Activated naive CD4-positive, alpha-beta T cell treated with anti-CD3 and anti-CD28 coated beads, Interleukin-2, amount 50 U/mL, for 24 hours (primary cell): ENCODE data around the gene TRIM66.

Experiments
- H3K27ac Mint-ChIP-seq: one replicate; pipeline ENCODE4 v1.8.0; 2021; ENCODE audit warnings: mild to moderate bottlenecking, mixed read lengths
- H3K27me3 Mint-ChIP-seq: one replicate; pipeline ENCODE4 v1.8.0; 2021; ENCODE audit warnings: mixed read lengths
- H3K36me3 Mint-ChIP-seq: one replicate; pipeline ENCODE4 v1.8.0; 2021; ENCODE audit warnings: mixed read lengths
- H3K4me1 Mint-ChIP-seq: one replicate; pipeline ENCODE4 v1.8.0; 2021; ENCODE audit warnings: mixed read lengths
- H3K4me3 Mint-ChIP-seq: one replicate; pipeline ENCODE4 v1.8.0; 2021; ENCODE audit warnings: mild to moderate bottlenecking, mixed read lengths
- H3K9me3 Mint-ChIP-seq: one replicate; pipeline ENCODE4 v1.8.0; 2021; ENCODE audit warnings: mixed read lengths

The TRIM66 gene

GRCh38 chr11:8656291-8656690 is 26.2 kb downstream of the TRIM66 start:
- H3K9me3 Mint-ChIP-seq = no peaks in the 10 kb centered on the region
- H3K36me3 Mint-ChIP-seq = peaks cover 9% of the 10 kb centered on the region
- no peak overlapping the region for H3K27ac Mint-ChIP-seq
- no peaks in the 10 kb centered on the region for H3K4me1 Mint-ChIP-seq
- no peaks in the 10 kb centered on the region for H3K27me3 Mint-ChIP-seq
- H3K4me3 Mint-ChIP-seq = no peak overlapping the region

- Mint-ChIP-seq H3K27me3 (no peaks in the 10 kb centered on the region), H3K36me3 (peaks cover 11% of the 10 kb centered on the region), H3K9me3 (no peaks in the 10 kb centered on the region), H3K4me3 (no peak overlapping the region), H3K4me1 (no peaks in the 10 kb centered on the region), H3K27ac (no peak overlapping the region)
These were observed 28.0 kb downstream of the TRIM66 start for GRCh38 chr11:8654503-8654902.

GRCh38 chr11:8652140-8652539 is 30.3 kb downstream of the TRIM66 start:
- no peaks in the 10 kb centered on the region for H3K4me1 Mint-ChIP-seq
- no peak overlapping the region for H3K4me3 Mint-ChIP-seq
- no peak overlapping the region for H3K27ac Mint-ChIP-seq
- peaks cover 17% of the 10 kb centered on the region for H3K36me3 Mint-ChIP-seq
- no peaks in the 10 kb centered on the region for H3K27me3 Mint-ChIP-seq
- no peaks in the 10 kb centered on the region for H3K9me3 Mint-ChIP-seq

- Mint-ChIP-seq H3K27ac (no peak overlapping the region), H3K27me3 (no peaks in the 10 kb centered on the region), H3K9me3 (no peaks in the 10 kb centered on the region), H3K4me3 (no peak overlapping the region), H3K4me1 (no peaks in the 10 kb centered on the region), H3K36me3 (peaks cover 22% of the 10 kb centered on the region)
These were observed 32.0 kb downstream of the TRIM66 start for GRCh38 chr11:8650401-8650990.

GRCh38 chr11:8649361-8649760 is 33.1 kb downstream of the TRIM66 start:
- Mint-ChIP-seq H3K4me1 (no peaks in the 10 kb centered on the region), H3K9me3 (no peaks in the 10 kb centered on the region), H3K4me3 (no peak overlapping the region), H3K36me3 (peaks cover 22% of the 10 kb centered on the region), H3K27me3 (no peaks in the 10 kb centered on the region), H3K27ac (no peak overlapping the region)

- H3K4me1 Mint-ChIP-seq = no peaks in the 10 kb centered on the region
- no peaks in the 10 kb centered on the region for H3K9me3 Mint-ChIP-seq
- no peak overlapping the region for H3K4me3 Mint-ChIP-seq
- no peak overlapping the region for H3K27ac Mint-ChIP-seq
- no peaks in the 10 kb centered on the region for H3K27me3 Mint-ChIP-seq
- peaks cover 20% of the 10 kb centered on the region for H3K36me3 Mint-ChIP-seq
These were observed 35.6 kb downstream of the TRIM66 start for GRCh38 chr11:8646873-8647272.

GRCh38 chr11:8642196-8642841 is 40.1 kb downstream of the TRIM66 start:
- Mint-ChIP-seq H3K27ac (no peak overlapping the region), H3K36me3 (peaks cover 36% of the 10 kb centered on the region)

GRCh38 chr11:8641332-8641731 is 41.1 kb downstream of the TRIM66 start:
- no peak overlapping the region for H3K27ac Mint-ChIP-seq
- peaks cover 8% of the 10 kb centered on the region for H3K9me3 Mint-ChIP-seq
- H3K27me3 Mint-ChIP-seq = no peaks in the 10 kb centered on the region
- H3K36me3 Mint-ChIP-seq = peaks cover 38% of the 10 kb centered on the region
- no peaks in the 10 kb centered on the region for H3K4me1 Mint-ChIP-seq
- no peak overlapping the region for H3K4me3 Mint-ChIP-seq

More at GRCh38 chr11:8642196-8642841, 40.1 kb downstream of the TRIM66 start:
- Mint-ChIP-seq H3K4me3 (no peak overlapping the region), H3K9me3 (no peaks in the 10 kb centered on the region), H3K4me1 (no peaks in the 10 kb centered on the region), H3K27me3 (no peaks in the 10 kb centered on the region)

GRCh38 chr11:8640267-8640906 is 42.1 kb downstream of the TRIM66 start:
- peaks cover 8% of the 10 kb centered on the region for H3K9me3 Mint-ChIP-seq
- peaks cover 43% of the 10 kb centered on the region for H3K36me3 Mint-ChIP-seq
- no peaks in the 10 kb centered on the region for H3K4me1 Mint-ChIP-seq
- no peaks in the 10 kb centered on the region for H3K27me3 Mint-ChIP-seq
- H3K4me3 Mint-ChIP-seq = no peak overlapping the region
- H3K27ac Mint-ChIP-seq = no peak overlapping the region

- no peaks in the 10 kb centered on the region for H3K4me1 Mint-ChIP-seq
- H3K9me3 Mint-ChIP-seq = peaks cover 8% of the 10 kb centered on the region
- no peak overlapping the region for H3K4me3 Mint-ChIP-seq
- peaks cover 43% of the 10 kb centered on the region for H3K36me3 Mint-ChIP-seq
- no peaks in the 10 kb centered on the region for H3K27me3 Mint-ChIP-seq
- no peak overlapping the region for H3K27ac Mint-ChIP-seq
These were observed 42.8 kb downstream of the TRIM66 start for GRCh38 chr11:8639655-8640054.

- Mint-ChIP-seq H3K4me3 (no peak overlapping the region), H3K9me3 (peaks cover 8% of the 10 kb centered on the region), H3K4me1 (no peaks in the 10 kb centered on the region), H3K36me3 (peaks cover 46% of the 10 kb centered on the region), H3K27ac (no peak overlapping the region), H3K27me3 (no peaks in the 10 kb centered on the region)
These were observed 44.2 kb downstream of the TRIM66 start for GRCh38 chr11:8638300-8638699.

- Mint-ChIP-seq H3K27ac (no peak overlapping the region), H3K4me3 (no peak overlapping the region), H3K36me3 (peaks cover 39% of the 10 kb centered on the region), H3K27me3 (no peaks in the 10 kb centered on the region), H3K9me3 (peaks cover 8% of the 10 kb centered on the region), H3K4me1 (no peaks in the 10 kb centered on the region)
These were observed 46.3 kb downstream of the TRIM66 start for GRCh38 chr11:8636127-8636526.

- Mint-ChIP-seq H3K27me3 (no peaks in the 10 kb centered on the region), H3K4me3 (no peak overlapping the region), H3K36me3 (peaks cover 35% of the 10 kb centered on the region)
These were observed 48.0 kb downstream of the TRIM66 start for GRCh38 chr11:8634498-8634897.

GRCh38 chr11:8631395-8632118 is 50.9 kb downstream of the TRIM66 start:
- Mint-ChIP-seq H3K36me3 (peaks cover 15% of the 10 kb centered on the region), H3K9me3 (peaks cover 3% of the 10 kb centered on the region), H3K4me3 (no peak overlapping the region), H3K4me1 (no peaks in the 10 kb centered on the region), H3K27me3 (no peaks in the 10 kb centered on the region), H3K27ac (no peak overlapping the region)

More at GRCh38 chr11:8634498-8634897, 48.0 kb downstream of the TRIM66 start:
- Mint-ChIP-seq H3K27ac (no peak overlapping the region), H3K4me1 (no peaks in the 10 kb centered on the region), H3K9me3 (peaks cover 8% of the 10 kb centered on the region)

GRCh38 chr11:8624698-8625097 is 57.8 kb downstream of the TRIM66 start:
- peaks cover 3% of the 10 kb centered on the region for H3K36me3 Mint-ChIP-seq

GRCh38 chr11:8621147-8621546 is 61.3 kb downstream of the TRIM66 start:
- Mint-ChIP-seq H3K36me3 (peaks cover 9% of the 10 kb centered on the region), H3K4me3 (no peak overlapping the region), H3K9me3 (no peaks in the 10 kb centered on the region), H3K27me3 (no peaks in the 10 kb centered on the region), H3K4me1 (no peaks in the 10 kb centered on the region), H3K27ac (no peak overlapping the region)

More at GRCh38 chr11:8624698-8625097, 57.8 kb downstream of the TRIM66 start:
- Mint-ChIP-seq H3K9me3 (no peaks in the 10 kb centered on the region), H3K27ac (no peak overlapping the region), H3K4me3 (no peak overlapping the region), H3K4me1 (no peaks in the 10 kb centered on the region), H3K27me3 (no peaks in the 10 kb centered on the region)
